HG03521 (cell line): ENCODE results near the gene NLRP7.

Experiments used
- ATAC-seq: cut with Tn5 transposase; IDR thresholded peaks from one replicate; pipeline ENCODE4 v1.9.1; 2021; ENCODE audit warnings: mild to moderate bottlenecking, moderate library complexity; ENCODE audit not compliant: unreplicated experiment

Gene NLRP7

DNA sequence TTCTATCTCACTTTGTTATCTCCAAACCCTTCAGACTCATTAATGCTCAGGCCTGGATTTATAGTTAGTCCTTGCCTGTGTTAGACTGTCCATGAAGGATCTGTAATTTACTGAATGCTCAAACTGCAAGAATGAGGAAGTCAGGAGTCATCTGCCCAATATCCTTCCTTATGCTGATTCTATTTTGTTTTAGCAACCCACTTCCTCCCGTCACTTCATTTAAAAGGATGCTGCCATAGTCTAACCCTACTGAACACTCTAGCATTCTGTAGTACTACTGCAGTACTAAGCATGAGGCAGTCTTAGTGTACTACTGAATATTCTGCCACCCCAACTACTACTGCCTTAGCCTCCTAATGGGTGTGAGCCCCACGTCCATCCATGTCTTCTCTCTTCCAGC is 71.8 kb downstream of the NLRP7 start:
- no peak for ATAC-seq

DNA sequence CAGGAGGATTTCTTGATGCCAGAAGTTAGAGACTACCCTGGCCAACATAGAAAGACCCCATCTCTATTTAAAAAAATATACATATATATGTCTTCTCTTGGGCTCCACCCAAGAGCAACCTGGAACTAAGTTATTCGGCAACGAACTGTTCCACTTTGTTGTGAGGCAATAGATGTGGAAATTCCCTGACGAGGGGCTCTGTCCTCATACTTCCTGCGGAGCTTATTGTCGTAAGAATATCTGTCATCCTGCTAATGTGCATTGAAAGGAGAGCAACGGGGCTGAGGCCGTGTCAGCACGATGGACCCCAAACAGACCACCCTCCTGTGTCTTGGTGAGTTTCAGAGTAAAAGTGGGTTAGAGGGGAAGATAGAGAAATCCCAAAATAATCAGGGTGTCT is 73.3 kb downstream of the NLRP7 start, which contains the start of gene FCAR:
Gene FCAR (plus strand): TSS at position 246 of the 400 bp plus-strand sequence. CDS start 55 bp downstream, at position 301.
- no peak for ATAC-seq
